Panc1 (cell line): ENCODE measurements around the gene LRRC63. TPM values are rescaled to one million over a fixed set of nuclear protein-coding genes. Genes with fewer than 3 reads are reported as not detected.

Source experiments
- ATAC-seq: fragments of 200-7000 bp; cut with Tn5 transposase; 2 replicates; pipeline ENCODE4 v1.9.1; 2020; ENCODE audit warnings: mild to moderate bottlenecking, moderate library complexity
- BruUV-seq: library from RNA; stranded (reverse); fragments of 400-500 nt; replicated peaks from 2 replicates; lab custom pipeline; 2021; lab: Mats Ljungman, UMichigan
- CTCF ChIA-PET: fragments of 300-600 bp; sonication (Branson Sonifier 250); formaldehyde crosslinking; loops from one replicate; lab custom pipeline; 2022; ENCODE audit warnings: antibody characterized with exemption; lab: Charles Lee
- POLR2A ChIA-PET: fragments of 300-600 bp; sonication (Branson Sonifier 250); formaldehyde crosslinking; loops from one replicate; lab custom pipeline; 2022; ENCODE audit warnings: antibody characterized with exemption; lab: Charles Lee
- DNase-seq: peaks from one replicate; pipeline ENCODE4 v3.0.0-alpha.2; 2010; ENCODE audit warnings: low read depth, low spot score
- H3K27ac ChIP-seq: 2 replicates; pipeline ENCODE4 v1.5.1; 2011; ENCODE audit warnings: mild to moderate bottlenecking, low read length, inconsistent platforms
- H3K27me3 ChIP-seq: fragments of 200-500 bp; sonication (Bioruptor generic); 2 replicates; pipeline ENCODE4 v1.6.0; 2014; ENCODE audit warnings: low read length, inconsistent platforms; ENCODE audit not compliant: control insufficient read depth, insufficient read depth
- H3K36me3 ChIP-seq: fragments of 200-500 bp; sonication (Bioruptor generic); 2 replicates; pipeline ENCODE4 v1.5.1; 2014; ENCODE audit warnings: inconsistent platforms, mild to moderate bottlenecking, low read length, moderate library complexity; ENCODE audit not compliant: control insufficient read depth, insufficient read depth
- H3K4me1 ChIP-seq: 2 replicates; pipeline ENCODE4 v1.5.1; 2011; ENCODE audit warnings: inconsistent platforms, mild to moderate bottlenecking, low read length, moderate library complexity; ENCODE audit not compliant: control insufficient read depth, insufficient read depth
- H3K4me3 ChIP-seq, 2 experiments: 2 replicates each; pipeline ENCODE4 v1.5.1; 2011 to 2012; ENCODE audit warnings: low read depth in 2 of 2, low read length in 2 of 2, mild to moderate bottlenecking in 2 of 2, inconsistent platforms in 1 of 2, moderate library complexity in 1 of 2
- H3K9me3 ChIP-seq: fragments of 200-500 bp; sonication (Bioruptor generic); 2 replicates; pipeline ENCODE4 v1.5.1; 2014; ENCODE audit warnings: low read depth, mild to moderate bottlenecking, inconsistent platforms, low read length, moderate library complexity; ENCODE audit not compliant: control insufficient read depth, insufficient read depth
- CTCF ChIP-seq: fragments of 450-650 bp; IDR thresholded peaks from 2 replicates; pipeline ENCODE4 v1.5.1; 2017; ENCODE audit warnings: mild to moderate bottlenecking
- POLR2AphosphoS5 ChIP-seq: IDR thresholded peaks from 2 replicates; pipeline ENCODE4 v1.6.1; 2012; ENCODE audit warnings: mild to moderate bottlenecking, low read depth, low read length, moderate library complexity
- REST ChIP-seq, 2 experiments: IDR thresholded peaks; 2 replicates each; pipeline ENCODE4 v1.6.1; 2011 to 2012; ENCODE audit warnings: low read depth in 2 of 2, control low read depth in 1 of 2, low read length in 1 of 2, mild to moderate bottlenecking in 1 of 2, moderate library complexity in 1 of 2; ENCODE audit not compliant: insufficient read depth in 1 of 2
- SIN3A ChIP-seq: IDR thresholded peaks from 2 replicates; pipeline ENCODE4 v1.6.1; 2012; ENCODE audit warnings: low read depth, mild to moderate bottlenecking, low read length, moderate library complexity, borderline replicate concordance; ENCODE audit not compliant: insufficient read depth
- TCF7L2 ChIP-seq: IDR thresholded peaks from 2 replicates; pipeline ENCODE4 v1.6.1; 2011; ENCODE audit warnings: mild to moderate bottlenecking, low read depth, low read length, inconsistent platforms
- in situ Hi-C: cut with HindIII; loops from 2 replicates; pipeline ENCODE4 v1.10.0; 2016; ENCODE audit warnings: low sequenced_read_pairs, low pct_unique_long_range_greater_than_20kb
- intact Hi-C: fragments of 100-400 bp; cut with micrococcal nuclease; formaldehyde crosslinking; loops from one replicate; pipeline ENCODE4 v1.10.0; 2022; ENCODE audit not compliant: unreplicated experiment
- total RNA-seq: library from RNA; stranded (reverse); gene quantifications from one replicate; pipeline ENCODE4 v1.2.1, GENCODE V29; 2021; ENCODE audit not compliant: unreplicated experiment

LRRC63 gene
- total RNA-seq, 1 experiment from 2014 or later, result 0.15 TPM

GRCh38 chr13:46290434-46290833, 78.7 kb downstream of the LRRC63 start:
- CTCF ChIA-PET, result no interaction called here
- Histone ChIP-seq H3K27ac (no peak overlapping the region), H3K4me3 (no peak overlapping the region), H3K36me3 (no peaks in the 10 kb centered on the region), H3K9me3 (no peaks in the 10 kb centered on the region), H3K4me1 (no peaks in the 10 kb centered on the region), H3K27me3 (no peaks in the 10 kb centered on the region)
- no TSS peak for BruUV-seq
- in situ Hi-C loops (no loop called here), intact Hi-C loops (no loop called here)
- no peak for TF ChIP-seq REST (IDR thresholded peaks at IDR 0.05; ENCODE audit: insufficient read depth in 1 of 2, low read depth in 2 of 2, low read length in 1 of 2)
- no peak for TF ChIP-seq TCF7L2
- no peak for TF ChIP-seq CTCF
- TF ChIP-seq POLR2AphosphoS5, result no peak
- no peak for TF ChIP-seq SIN3A
- POLR2A ChIA-PET, result no interaction called here
- no peak for ATAC-seq
- DNase-seq, result no peak

GRCh38 chr13:46293436-46293835, 81.7 kb downstream of the LRRC63 start:
- ChIA-PET POLR2A (no interaction called here), CTCF (no interaction called here)
- H3K27ac ChIP-seq, result no peak overlapping the region
- DNase-seq (no peak), ATAC-seq (no peak)
- in situ Hi-C loops (no loop called here), intact Hi-C loops (no loop called here)
- BruUV-seq, result no TSS peak
- H3K36me3 ChIP-seq, result no peaks in the 10 kb centered on the region
- no peaks in the 10 kb centered on the region for H3K9me3 ChIP-seq
- H3K27me3 ChIP-seq, result no peaks in the 10 kb centered on the region
- H3K4me1 ChIP-seq, result no peaks in the 10 kb centered on the region
- H3K4me3 ChIP-seq, result no peak overlapping the region
- TF ChIP-seq REST (IDR thresholded peaks at IDR 0.05; ENCODE audit: insufficient read depth in 1 of 2, low read depth in 2 of 2, low read length in 1 of 2), result no peak
- TF ChIP-seq TCF7L2, result no peak
- no peak for TF ChIP-seq CTCF
- no peak for TF ChIP-seq POLR2AphosphoS5
- no peak for TF ChIP-seq SIN3A
